Measurements from ENCODE around the gene TRAPPC10.
"Not testable (repeated sequence)": the region's sequence is repeated elsewhere in the genome, so short reads cannot be mapped to it uniquely, and the experiment has no call there.

DNA sequence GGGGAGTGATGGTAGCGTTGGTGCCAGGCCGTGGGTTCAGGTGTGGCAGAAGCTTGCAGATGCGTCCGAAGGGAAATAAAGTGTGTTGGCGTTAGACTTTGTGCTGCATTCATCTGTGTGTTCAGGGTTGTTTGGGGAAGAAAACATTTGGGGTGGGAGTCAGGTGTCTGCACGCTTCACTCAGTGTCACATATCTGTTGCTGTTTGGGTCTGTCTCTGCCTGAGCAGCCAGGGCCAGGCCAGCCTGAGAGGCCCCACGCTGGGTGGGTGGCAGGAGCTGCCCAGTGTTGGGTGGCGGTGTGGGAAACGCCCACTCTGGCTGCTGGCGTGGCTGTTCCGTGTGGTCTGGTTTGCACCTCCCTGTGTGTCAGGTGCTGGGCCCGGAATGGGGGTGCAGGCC, 133.5 kb downstream of the TRAPPC10 start:
- not testable (repeated sequence) for TF ChIP-seq NRF1 (conservative IDR thresholded peaks at IDR 0.05; ENCODE audit: low read depth, low read length); NFIC (IDR thresholded peaks at IDR 0.05; ENCODE audit: low read depth, low read length); REST (IDR thresholded peaks at IDR 0.05; ENCODE audit: low read depth, low read length); MYC (IDR thresholded peaks at IDR 0.05; ENCODE audit: insufficient read depth, insufficient read length, insufficient replicate concordance, low read length, severe bottlenecking); POLR2A (IDR thresholded peaks at IDR 0.05; ENCODE audit: low read depth, low read length); SMAD1 (IDR thresholded peaks at IDR 0.05; ENCODE audit: low read depth, partially characterized antibody); STAT1 (conservative IDR thresholded peaks at IDR 0.05); CBX5 (IDR thresholded peaks at IDR 0.05; ENCODE audit: low read depth); USF2 (IDR thresholded peaks at IDR 0.05; ENCODE audit: borderline replicate concordance, low read depth, low read length); PKNOX1 (IDR thresholded peaks at IDR 0.05); RAD21 (IDR thresholded peaks at IDR 0.05; ENCODE audit: insufficient read depth, low read depth, low read length); HDGF (IDR thresholded peaks at IDR 0.05)
- TF ChIP-seq, protein P1, sequence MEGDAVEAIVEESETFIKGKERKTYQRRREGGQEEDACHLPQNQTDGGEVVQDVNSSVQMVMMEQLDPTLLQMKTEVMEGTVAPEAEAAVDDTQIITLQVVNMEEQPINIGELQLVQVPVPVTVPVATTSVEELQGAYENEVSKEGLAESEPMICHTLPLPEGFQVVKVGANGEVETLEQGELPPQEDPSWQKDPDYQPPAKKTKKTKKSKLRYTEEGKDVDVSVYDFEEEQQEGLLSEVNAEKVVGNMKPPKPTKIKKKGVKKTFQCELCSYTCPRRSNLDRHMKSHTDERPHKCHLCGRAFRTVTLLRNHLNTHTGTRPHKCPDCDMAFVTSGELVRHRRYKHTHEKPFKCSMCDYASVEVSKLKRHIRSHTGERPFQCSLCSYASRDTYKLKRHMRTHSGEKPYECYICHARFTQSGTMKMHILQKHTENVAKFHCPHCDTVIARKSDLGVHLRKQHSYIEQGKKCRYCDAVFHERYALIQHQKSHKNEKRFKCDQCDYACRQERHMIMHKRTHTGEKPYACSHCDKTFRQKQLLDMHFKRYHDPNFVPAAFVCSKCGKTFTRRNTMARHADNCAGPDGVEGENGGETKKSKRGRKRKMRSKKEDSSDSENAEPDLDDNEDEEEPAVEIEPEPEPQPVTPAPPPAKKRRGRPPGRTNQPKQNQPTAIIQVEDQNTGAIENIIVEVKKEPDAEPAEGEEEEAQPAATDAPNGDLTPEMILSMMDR (IDR thresholded peaks at IDR 0.05 in 2 of 3, conservative IDR thresholded peaks at IDR 0.05 in 1 of 3; ENCODE audit: control insufficient read depth in 2 of 3, extremely low read depth in 1 of 3, insufficient read depth in 1 of 3, low read depth in 3 of 3, low read length in 3 of 3): not testable (repeated sequence)
- TF ChIP-seq, protein P2, sequence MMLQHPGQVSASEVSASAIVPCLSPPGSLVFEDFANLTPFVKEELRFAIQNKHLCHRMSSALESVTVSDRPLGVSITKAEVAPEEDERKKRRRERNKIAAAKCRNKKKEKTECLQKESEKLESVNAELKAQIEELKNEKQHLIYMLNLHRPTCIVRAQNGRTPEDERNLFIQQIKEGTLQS (IDR thresholded peaks at IDR 0.05; ENCODE audit: borderline replicate concordance, extremely low read depth, low read depth, low read length): not testable (repeated sequence)

Measured in GM12878 (cell line).